ENCODE measurements around the gene ZBTB7C. TPM values are rescaled to one million over a fixed set of nuclear protein-coding genes. Genes with fewer than 3 reads are reported as not detected.

The ZBTB7C gene
- polyA plus RNA-seq, 1 experiment, result not detected

GRCh38 chr18:48409591-48410094, 460 bp upstream of the ZBTB7C start:
- Histone ChIP-seq H3K4me3 (ENCODE audit: low read depth, low read length) (peak overlapping the region; percentile 53), H3K36me3 (ENCODE audit: control insufficient read depth, insufficient read depth, low read length) (no peaks in the 10 kb centered on the region), H3K27me3 (ENCODE audit: control insufficient read depth, insufficient read depth, low read length) (peaks cover 22% of the 10 kb centered on the region)
- TF ChIP-seq, protein P1, sequence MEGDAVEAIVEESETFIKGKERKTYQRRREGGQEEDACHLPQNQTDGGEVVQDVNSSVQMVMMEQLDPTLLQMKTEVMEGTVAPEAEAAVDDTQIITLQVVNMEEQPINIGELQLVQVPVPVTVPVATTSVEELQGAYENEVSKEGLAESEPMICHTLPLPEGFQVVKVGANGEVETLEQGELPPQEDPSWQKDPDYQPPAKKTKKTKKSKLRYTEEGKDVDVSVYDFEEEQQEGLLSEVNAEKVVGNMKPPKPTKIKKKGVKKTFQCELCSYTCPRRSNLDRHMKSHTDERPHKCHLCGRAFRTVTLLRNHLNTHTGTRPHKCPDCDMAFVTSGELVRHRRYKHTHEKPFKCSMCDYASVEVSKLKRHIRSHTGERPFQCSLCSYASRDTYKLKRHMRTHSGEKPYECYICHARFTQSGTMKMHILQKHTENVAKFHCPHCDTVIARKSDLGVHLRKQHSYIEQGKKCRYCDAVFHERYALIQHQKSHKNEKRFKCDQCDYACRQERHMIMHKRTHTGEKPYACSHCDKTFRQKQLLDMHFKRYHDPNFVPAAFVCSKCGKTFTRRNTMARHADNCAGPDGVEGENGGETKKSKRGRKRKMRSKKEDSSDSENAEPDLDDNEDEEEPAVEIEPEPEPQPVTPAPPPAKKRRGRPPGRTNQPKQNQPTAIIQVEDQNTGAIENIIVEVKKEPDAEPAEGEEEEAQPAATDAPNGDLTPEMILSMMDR (IDR thresholded peaks at IDR 0.05; ENCODE audit: insufficient read depth, low read depth, low read length), result no peak
- ChIA-PET CTCF (interaction anchor here (1.0 kb wide), 1 partner anchor 36 kb away, joined by 4 read pairs; no protein-coding TSS in a partner anchor), POLR2A (no interaction called here)
- no peak for DNase-seq (ENCODE audit: low read depth)

DNA sequence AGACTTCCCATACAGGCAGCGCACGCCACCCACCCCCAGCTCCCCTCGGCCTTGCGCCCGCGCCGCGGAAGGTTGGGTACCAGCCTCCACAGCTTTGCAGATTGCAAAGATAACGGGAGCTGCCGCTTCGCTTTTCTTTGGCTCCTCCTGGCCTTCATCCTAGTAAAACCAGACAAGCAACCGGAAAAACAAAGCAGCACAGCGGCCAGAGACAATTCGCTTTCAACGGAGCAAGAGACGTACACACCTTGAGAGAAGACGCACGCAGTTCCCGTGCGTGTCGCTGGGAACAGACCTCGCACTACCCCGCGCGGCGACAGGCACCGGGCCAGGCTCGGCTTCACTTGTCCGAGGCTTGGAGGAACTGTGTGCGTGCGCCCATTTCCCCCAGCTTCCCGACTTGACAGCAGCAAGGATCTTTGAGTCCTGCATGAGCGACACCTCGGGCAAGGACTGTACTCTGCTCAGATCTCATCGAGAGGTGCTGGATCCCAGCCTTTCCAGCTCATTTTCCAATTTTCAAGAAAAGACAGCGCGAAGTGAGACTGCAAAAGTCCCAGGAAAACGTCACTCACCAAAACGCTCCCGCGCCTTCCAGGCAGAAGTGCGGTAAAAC, 964 bp downstream of the ZBTB7C start:
- Histone ChIP-seq H3K27me3 (ENCODE audit: control insufficient read depth, insufficient read depth, low read length) (peaks cover 22% of the 10 kb centered on the region), H3K4me3 (ENCODE audit: low read depth, low read length) (no peak overlapping the region), H3K36me3 (ENCODE audit: control insufficient read depth, insufficient read depth, low read length) (no peaks in the 10 kb centered on the region)
- ChIA-PET POLR2A (no interaction called here), CTCF (no interaction called here)
- DNase-seq (ENCODE audit: low read depth), result no peak
- TF ChIP-seq, protein P1 (IDR thresholded peaks at IDR 0.05; ENCODE audit: insufficient read depth, low read depth, low read length), result no peak

- POLR2A ChIA-PET, result no interaction called here
- peaks cover 24% of the 10 kb centered on the region for H3K27me3 ChIP-seq (ENCODE audit: control insufficient read depth, insufficient read depth, low read length)
- H3K4me3 ChIP-seq (ENCODE audit: low read depth, low read length), result no peak overlapping the region
- H3K36me3 ChIP-seq (ENCODE audit: control insufficient read depth, insufficient read depth, low read length), result no peaks in the 10 kb centered on the region
- TF ChIP-seq, protein P1 (IDR thresholded peaks at IDR 0.05; ENCODE audit: insufficient read depth, low read depth, low read length), result no peak
- DNase-seq (ENCODE audit: low read depth), result no peak
- CTCF ChIA-PET, result no interaction called here
These were observed 1.8 kb downstream of the ZBTB7C start for GRCh38 chr18:48407358-48407757.

GRCh38 chr18:48405978-48406377, 3.2 kb downstream of the ZBTB7C start:
- no peak for DNase-seq (ENCODE audit: low read depth)
- POLR2A ChIA-PET, result no interaction called here
- CTCF ChIA-PET, result interaction anchor here (0.6 kb wide), 1 partner anchor 17 kb away, joined by 4 read pairs; no protein-coding TSS in a partner anchor

GRCh38 chr18:48404716-48405507, 4.3 kb downstream of the ZBTB7C start:
- ChIA-PET CTCF (no interaction called here), POLR2A (no interaction called here)
- Histone ChIP-seq H3K4me3 (ENCODE audit: low read depth, low read length) (no peak overlapping the region), H3K36me3 (ENCODE audit: control insufficient read depth, insufficient read depth, low read length) (no peaks in the 10 kb centered on the region), H3K27me3 (ENCODE audit: control insufficient read depth, insufficient read depth, low read length) (peaks cover 23% of the 10 kb centered on the region)
- TF ChIP-seq, protein P1 (IDR thresholded peaks at IDR 0.05; ENCODE audit: insufficient read depth, low read depth, low read length), result no peak
- no peak for DNase-seq (ENCODE audit: low read depth)

More at GRCh38 chr18:48405978-48406377, 3.2 kb downstream of the ZBTB7C start:
- TF ChIP-seq, protein P1 (IDR thresholded peaks at IDR 0.05; ENCODE audit: insufficient read depth, low read depth, low read length), result no peak
- Histone ChIP-seq H3K4me3 (ENCODE audit: low read depth, low read length) (no peak overlapping the region), H3K36me3 (ENCODE audit: control insufficient read depth, insufficient read depth, low read length) (no peaks in the 10 kb centered on the region), H3K27me3 (ENCODE audit: control insufficient read depth, insufficient read depth, low read length) (peaks cover 23% of the 10 kb centered on the region)
